HepG2 (cell line): ENCODE measurements around the gene EGFR. TPM values are rescaled to one million over a fixed set of nuclear protein-coding genes. Genes with fewer than 3 reads are reported as not detected.

Experiments
- ARNTL ChIP-seq: sonication (generic); formaldehyde crosslinking; IDR thresholded peaks from 2 replicates; pipeline ENCODE4 v1.4.0; 2020; ENCODE audit warnings: mild to moderate bottlenecking, missing genetic modification reagents
- DPF2 ChIP-seq: sonication (generic); formaldehyde crosslinking; IDR thresholded peaks from 2 replicates; pipeline ENCODE4 v1.4.0; 2020; ENCODE audit warnings: mild to moderate bottlenecking, low read depth, missing genetic modification reagents, borderline replicate concordance
- GZF1 ChIP-seq: sonication (generic); formaldehyde crosslinking; IDR thresholded peaks from 2 replicates; pipeline ENCODE4 v1.5.1; 2020; ENCODE audit warnings: mild to moderate bottlenecking, missing genetic modification reagents
- HOXD1 ChIP-seq: sonication (generic); formaldehyde crosslinking; IDR thresholded peaks from 2 replicates; pipeline ENCODE4 v1.5.0; 2020; ENCODE audit warnings: missing genetic modification reagents
- NFKBIZ ChIP-seq: IDR thresholded peaks from 2 replicates; pipeline ENCODE4 v1.6.1; 2018; ENCODE audit warnings: missing genetic modification reagents, missing compliant biosample characterization
- ZNF431 ChIP-seq: sonication (generic); formaldehyde crosslinking; IDR thresholded peaks from 2 replicates; pipeline ENCODE4 v1.9.0; 2022; ENCODE audit warnings: missing genetic modification reagents, low read depth, mild to moderate bottlenecking, borderline replicate concordance
- ZNF572 ChIP-seq: sonication (generic); formaldehyde crosslinking; IDR thresholded peaks from 2 replicates; pipeline ENCODE4 v1.5.1; 2020; ENCODE audit warnings: mild to moderate bottlenecking, missing genetic modification reagents
- ZNF589 ChIP-seq: sonication (generic); formaldehyde crosslinking; conservative IDR thresholded peaks from 2 replicates; pipeline ENCODE4 v1.8.0; 2022; ENCODE audit warnings: mild to moderate bottlenecking, moderate library complexity, missing genetic modification reagents
- polyA plus RNA-seq, 8 experiments: library from polyadenylated mRNA; depleted of rRNA in 3 of 8; stranded (reverse) in 7 of 8; unstranded in 1 of 8; fragments of >200 nt; fragmentation: Illumina TruSeq in 4 of 8; extraction: Trizol in 4 of 8; gene quantifications; 2 replicates each; pipeline versions ENCODE4 v1.2.1 to v1.2.3, GENCODE V29; 2011 to 2016; ENCODE audit warnings: low read depth in 4 of 8, missing spikeins in 1 of 8, mixed read lengths in 1 of 8; ENCODE audit not compliant: insufficient read depth in 1 of 8
- total RNA-seq, 5 experiments: library from RNA; depleted of rRNA; stranded (reverse); fragments of >200 nt; fragmentation: Illumina TruSeq; extraction: Trizol; gene quantifications; 2 replicates each; pipeline ENCODE4 v1.2.3, GENCODE V29; 2016; ENCODE audit warnings: low read depth in 1 of 5
- TF ChIP-seq, protein P1 (sequence below): sonication (generic); formaldehyde crosslinking; IDR thresholded peaks from 2 replicates; pipeline ENCODE4 v1.8.0; 2022; ENCODE audit warnings: missing genetic modification reagents, mild to moderate bottlenecking, borderline replicate concordance
- TF ChIP-seq, protein P2 (sequence below): sonication (generic); formaldehyde crosslinking; conservative IDR thresholded peaks from 2 replicates; pipeline ENCODE4 v1.4.0; 2020; ENCODE audit warnings: missing genetic modification reagents
- TF ChIP-seq, protein P3 (sequence below): sonication (generic); formaldehyde crosslinking; IDR thresholded peaks from 2 replicates; pipeline ENCODE4 v1.4.0; 2020; ENCODE audit warnings: low read depth, mild to moderate bottlenecking, missing genetic modification reagents
- TF ChIP-seq, protein P4 (sequence below): sonication (generic); formaldehyde crosslinking; IDR thresholded peaks from 2 replicates; pipeline ENCODE4 v1.5.0; 2020; ENCODE audit warnings: mild to moderate bottlenecking, missing genetic modification reagents, borderline replicate concordance
- TF ChIP-seq, protein P5 (sequence below): sonication (generic); formaldehyde crosslinking; IDR thresholded peaks from 2 replicates; pipeline ENCODE4 v1.8.0; 2022; ENCODE audit warnings: mild to moderate bottlenecking, missing genetic modification reagents; ENCODE audit not compliant: insufficient replicate concordance

EGFR gene
- total and polyA plus RNA-seq, 2 of the 13 experiments (the other 11 are each of a cell fraction or from before 2014, with no cell fraction given): 7.0 to 10.0 TPM

DNA sequence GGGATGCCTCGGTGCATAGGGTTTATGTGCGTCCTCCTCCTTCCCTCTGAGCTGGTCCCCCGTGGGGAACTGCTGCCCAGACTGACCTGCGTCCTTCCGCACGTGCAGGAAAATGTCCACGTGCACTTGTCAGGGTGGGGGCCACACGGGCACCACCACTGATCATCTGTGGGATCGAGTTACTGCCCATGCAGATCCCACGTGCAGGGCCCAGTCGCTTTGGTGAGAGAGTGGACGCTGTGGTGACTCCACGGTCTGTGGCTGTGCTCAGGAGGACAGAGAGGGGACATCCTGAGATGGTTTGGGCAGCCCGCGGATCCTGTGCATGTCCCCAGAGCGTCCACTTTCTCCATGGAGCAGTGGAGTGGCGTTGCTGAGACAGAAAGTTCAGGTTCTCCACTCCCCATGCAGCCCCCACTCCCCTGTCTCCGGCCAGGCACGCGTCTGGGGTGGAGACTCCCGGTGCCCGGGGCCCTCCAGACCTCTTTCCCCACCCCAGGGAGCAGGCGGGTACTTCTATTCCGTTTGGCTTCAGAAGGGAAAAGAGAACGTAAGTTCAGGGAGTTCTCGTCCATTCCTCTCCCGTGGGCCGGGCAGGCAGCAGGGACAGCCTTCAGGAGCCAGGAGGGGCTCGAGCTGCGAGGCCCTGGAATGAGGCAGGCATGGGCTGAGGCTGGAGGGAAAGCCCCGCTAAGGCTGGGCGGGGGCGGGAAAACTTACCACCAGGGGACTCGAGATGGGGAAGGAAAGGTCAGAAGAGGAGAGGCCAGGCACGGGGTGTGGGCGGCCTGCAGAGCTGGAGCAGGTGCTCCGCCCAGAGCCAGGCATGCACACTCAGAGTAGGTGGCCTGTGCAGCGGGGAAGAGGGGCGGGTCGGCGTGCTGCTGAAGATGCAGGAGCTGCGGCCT is 59.9 kb downstream of the EGFR start (continued):
- TF ChIP-seq, protein P1, sequence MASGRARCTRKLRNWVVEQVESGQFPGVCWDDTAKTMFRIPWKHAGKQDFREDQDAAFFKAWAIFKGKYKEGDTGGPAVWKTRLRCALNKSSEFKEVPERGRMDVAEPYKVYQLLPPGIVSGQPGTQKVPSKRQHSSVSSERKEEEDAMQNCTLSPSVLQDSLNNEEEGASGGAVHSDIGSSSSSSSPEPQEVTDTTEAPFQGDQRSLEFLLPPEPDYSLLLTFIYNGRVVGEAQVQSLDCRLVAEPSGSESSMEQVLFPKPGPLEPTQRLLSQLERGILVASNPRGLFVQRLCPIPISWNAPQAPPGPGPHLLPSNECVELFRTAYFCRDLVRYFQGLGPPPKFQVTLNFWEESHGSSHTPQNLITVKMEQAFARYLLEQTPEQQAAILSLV (CRISPR knock-in tag): peak; percentile 51; the same call in 1 of the 2 replicates
- TF ChIP-seq NFKBIZ: 0 out of 2 replicates have a peak, but pooled peaks have one; percentile 24
- TF ChIP-seq ZNF431 (CRISPR knock-in tag): peak; percentile 84; the same call in 1 of the 2 replicates
- TF ChIP-seq, protein P2, sequence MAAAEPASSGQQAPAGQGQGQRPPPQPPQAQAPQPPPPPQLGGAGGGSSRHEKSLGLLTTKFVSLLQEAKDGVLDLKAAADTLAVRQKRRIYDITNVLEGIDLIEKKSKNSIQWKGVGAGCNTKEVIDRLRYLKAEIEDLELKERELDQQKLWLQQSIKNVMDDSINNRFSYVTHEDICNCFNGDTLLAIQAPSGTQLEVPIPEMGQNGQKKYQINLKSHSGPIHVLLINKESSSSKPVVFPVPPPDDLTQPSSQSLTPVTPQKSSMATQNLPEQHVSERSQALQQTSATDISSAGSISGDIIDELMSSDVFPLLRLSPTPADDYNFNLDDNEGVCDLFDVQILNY (CRISPR knock-in tag): peak; percentile 81
- peak; percentile 68 for TF ChIP-seq DPF2 (CRISPR knock-in tag)
- 0 out of 2 replicates have a peak, but pooled peaks have one; percentile 62 for TF ChIP-seq HOXD1 (CRISPR knock-in tag)
- 0 out of 2 replicates have a peak, but pooled peaks have one; percentile 15 for TF ChIP-seq ZNF589 (CRISPR knock-in tag)
- TF ChIP-seq, protein P3, sequence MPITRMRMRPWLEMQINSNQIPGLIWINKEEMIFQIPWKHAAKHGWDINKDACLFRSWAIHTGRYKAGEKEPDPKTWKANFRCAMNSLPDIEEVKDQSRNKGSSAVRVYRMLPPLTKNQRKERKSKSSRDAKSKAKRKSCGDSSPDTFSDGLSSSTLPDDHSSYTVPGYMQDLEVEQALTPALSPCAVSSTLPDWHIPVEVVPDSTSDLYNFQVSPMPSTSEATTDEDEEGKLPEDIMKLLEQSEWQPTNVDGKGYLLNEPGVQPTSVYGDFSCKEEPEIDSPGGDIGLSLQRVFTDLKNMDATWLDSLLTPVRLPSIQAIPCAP (CRISPR knock-in tag): no peak
- no peak for TF ChIP-seq ZNF572 (CRISPR knock-in tag)
- TF ChIP-seq, protein P4, sequence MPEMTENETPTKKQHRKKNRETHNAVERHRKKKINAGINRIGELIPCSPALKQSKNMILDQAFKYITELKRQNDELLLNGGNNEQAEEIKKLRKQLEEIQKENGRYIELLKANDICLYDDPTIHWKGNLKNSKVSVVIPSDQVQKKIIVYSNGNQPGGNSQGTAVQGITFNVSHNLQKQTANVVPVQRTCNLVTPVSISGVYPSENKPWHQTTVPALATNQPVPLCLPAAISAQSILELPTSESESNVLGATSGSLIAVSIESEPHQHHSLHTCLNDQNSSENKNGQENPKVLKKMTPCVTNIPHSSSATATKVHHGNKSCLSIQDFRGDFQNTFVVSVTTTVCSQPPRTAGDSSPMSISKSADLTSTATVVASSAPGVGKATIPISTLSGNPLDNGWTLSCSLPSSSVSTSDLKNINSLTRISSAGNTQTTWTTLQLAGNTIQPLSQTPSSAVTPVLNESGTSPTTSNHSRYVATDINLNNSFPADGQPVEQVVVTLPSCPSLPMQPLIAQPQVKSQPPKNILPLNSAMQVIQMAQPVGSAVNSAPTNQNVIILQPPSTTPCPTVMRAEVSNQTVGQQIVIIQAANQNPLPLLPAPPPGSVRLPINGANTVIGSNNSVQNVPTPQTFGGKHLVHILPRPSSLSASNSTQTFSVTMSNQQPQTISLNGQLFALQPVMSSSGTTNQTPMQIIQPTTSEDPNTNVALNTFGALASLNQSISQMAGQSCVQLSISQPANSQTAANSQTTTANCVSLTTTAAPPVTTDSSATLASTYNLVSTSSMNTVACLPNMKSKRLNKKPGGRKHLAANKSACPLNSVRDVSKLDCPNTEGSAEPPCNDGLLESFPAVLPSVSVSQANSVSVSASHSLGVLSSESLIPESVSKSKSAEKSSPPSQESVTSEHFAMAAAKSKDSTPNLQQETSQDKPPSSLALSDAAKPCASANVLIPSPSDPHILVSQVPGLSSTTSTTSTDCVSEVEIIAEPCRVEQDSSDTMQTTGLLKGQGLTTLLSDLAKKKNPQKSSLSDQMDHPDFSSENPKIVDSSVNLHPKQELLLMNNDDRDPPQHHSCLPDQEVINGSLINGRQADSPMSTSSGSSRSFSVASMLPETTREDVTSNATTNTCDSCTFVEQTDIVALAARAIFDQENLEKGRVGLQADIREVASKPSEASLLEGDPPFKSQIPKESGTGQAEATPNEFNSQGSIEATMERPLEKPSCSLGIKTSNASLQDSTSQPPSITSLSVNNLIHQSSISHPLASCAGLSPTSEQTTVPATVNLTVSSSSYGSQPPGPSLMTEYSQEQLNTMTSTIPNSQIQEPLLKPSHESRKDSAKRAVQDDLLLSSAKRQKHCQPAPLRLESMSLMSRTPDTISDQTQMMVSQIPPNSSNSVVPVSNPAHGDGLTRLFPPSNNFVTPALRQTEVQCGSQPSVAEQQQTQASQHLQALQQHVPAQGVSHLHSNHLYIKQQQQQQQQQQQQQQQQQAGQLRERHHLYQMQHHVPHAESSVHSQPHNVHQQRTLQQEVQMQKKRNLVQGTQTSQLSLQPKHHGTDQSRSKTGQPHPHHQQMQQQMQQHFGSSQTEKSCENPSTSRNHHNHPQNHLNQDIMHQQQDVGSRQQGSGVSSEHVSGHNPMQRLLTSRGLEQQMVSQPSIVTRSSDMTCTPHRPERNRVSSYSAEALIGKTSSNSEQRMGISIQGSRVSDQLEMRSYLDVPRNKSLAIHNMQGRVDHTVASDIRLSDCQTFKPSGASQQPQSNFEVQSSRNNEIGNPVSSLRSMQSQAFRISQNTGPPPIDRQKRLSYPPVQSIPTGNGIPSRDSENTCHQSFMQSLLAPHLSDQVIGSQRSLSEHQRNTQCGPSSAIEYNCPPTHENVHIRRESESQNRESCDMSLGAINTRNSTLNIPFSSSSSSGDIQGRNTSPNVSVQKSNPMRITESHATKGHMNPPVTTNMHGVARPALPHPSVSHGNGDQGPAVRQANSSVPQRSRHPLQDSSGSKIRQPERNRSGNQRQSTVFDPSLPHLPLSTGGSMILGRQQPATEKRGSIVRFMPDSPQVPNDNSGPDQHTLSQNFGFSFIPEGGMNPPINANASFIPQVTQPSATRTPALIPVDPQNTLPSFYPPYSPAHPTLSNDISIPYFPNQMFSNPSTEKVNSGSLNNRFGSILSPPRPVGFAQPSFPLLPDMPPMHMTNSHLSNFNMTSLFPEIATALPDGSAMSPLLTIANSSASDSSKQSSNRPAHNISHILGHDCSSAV: no peak
- TF ChIP-seq ARNTL (CRISPR knock-in tag): peak; percentile 81
- TF ChIP-seq, protein P5, sequence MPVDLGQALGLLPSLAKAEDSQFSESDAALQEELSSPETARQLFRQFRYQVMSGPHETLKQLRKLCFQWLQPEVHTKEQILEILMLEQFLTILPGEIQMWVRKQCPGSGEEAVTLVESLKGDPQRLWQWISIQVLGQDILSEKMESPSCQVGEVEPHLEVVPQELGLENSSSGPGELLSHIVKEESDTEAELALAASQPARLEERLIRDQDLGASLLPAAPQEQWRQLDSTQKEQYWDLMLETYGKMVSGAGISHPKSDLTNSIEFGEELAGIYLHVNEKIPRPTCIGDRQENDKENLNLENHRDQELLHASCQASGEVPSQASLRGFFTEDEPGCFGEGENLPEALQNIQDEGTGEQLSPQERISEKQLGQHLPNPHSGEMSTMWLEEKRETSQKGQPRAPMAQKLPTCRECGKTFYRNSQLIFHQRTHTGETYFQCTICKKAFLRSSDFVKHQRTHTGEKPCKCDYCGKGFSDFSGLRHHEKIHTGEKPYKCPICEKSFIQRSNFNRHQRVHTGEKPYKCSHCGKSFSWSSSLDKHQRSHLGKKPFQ: peak; percentile 51
- TF ChIP-seq GZF1 (CRISPR knock-in tag): no peak
